Naive thymus-derived CD4-positive, alpha-beta T cell (primary cell): ENCODE data around the gene RELN. TPM values are rescaled to one million over a fixed set of nuclear protein-coding genes. Genes with fewer than 3 reads are reported as not detected.

Experiments used
- ATAC-seq: fragments of 150-1000 bp; cut with Tn5 transposase; 2 replicates; pipeline ENCODE4 v1.10.0; 2021; ENCODE audit warnings: mild to moderate bottlenecking, moderate library complexity
- CTCF ChIA-PET: fragments of 350-600 bp; sonication (Branson Sonifier 250); formaldehyde crosslinking; loops from one replicate; lab custom pipeline; 2021; ENCODE audit warnings: antibody characterized with exemption; lab: Charles Lee
- POLR2A ChIA-PET: fragments of 350-600 bp; sonication (Branson Sonifier 250); formaldehyde crosslinking; loops from one replicate; lab custom pipeline; 2021; ENCODE audit warnings: antibody characterized with exemption, inconsistent platforms; lab: Charles Lee
- DNase-seq, 9 donors: peaks; one replicate each; pipeline versions ENCODE4 v3.0.0 to v3.0.0-alpha.2; 2020 to 2022; ENCODE audit warnings: mixed read lengths in 1 of 9
- H3K27ac ChIP-seq: one replicate; pipeline ENCODE4 v1.7.0; 2013; ENCODE audit warnings: mild to moderate bottlenecking, low read depth, low read length, moderate library complexity
- H3K27me3 ChIP-seq, 2 donors: one replicate each; pipeline ENCODE4 v1.7.0; 2013; ENCODE audit warnings: low read length in 2 of 2, mild to moderate bottlenecking in 2 of 2, moderate library complexity in 2 of 2; ENCODE audit not compliant: control insufficient read depth in 2 of 2, insufficient read depth in 2 of 2
- H3K36me3 ChIP-seq, 3 experiments: 1 replicate in 2 of 3; 2 replicates in 1 of 3; pipeline ENCODE4 v1.7.0; 2013; ENCODE audit warnings: low read length in 3 of 3, mild to moderate bottlenecking in 3 of 3, moderate library complexity in 1 of 3; ENCODE audit not compliant: insufficient read depth in 3 of 3, control insufficient read depth in 2 of 3
- H3K4me1 ChIP-seq, 2 donors: one replicate each; pipeline ENCODE4 v1.7.0; 2013; ENCODE audit warnings: low read length in 2 of 2, mild to moderate bottlenecking in 2 of 2, moderate library complexity in 1 of 2; ENCODE audit not compliant: control insufficient read depth in 2 of 2, insufficient read depth in 2 of 2
- H3K4me3 ChIP-seq: 2 replicates; pipeline ENCODE4 v1.7.0; 2013; ENCODE audit warnings: mild to moderate bottlenecking, low read length
- H3K9me3 ChIP-seq, 3 experiments: 1 replicate in 2 of 3; 2 replicates in 1 of 3; pipeline ENCODE4 v1.7.0; 2013; ENCODE audit warnings: low read length in 3 of 3; ENCODE audit not compliant: control insufficient read depth in 2 of 3
- H3K27ac Mint-ChIP-seq, 9 donors: one replicate each; pipeline ENCODE4 v1.8.0; 2020 to 2022; ENCODE audit warnings: mixed read lengths in 9 of 9, mild to moderate bottlenecking in 8 of 9, moderate library complexity in 5 of 9, inconsistent platforms in 2 of 9
- H3K27me3 Mint-ChIP-seq, 5 donors: one replicate each; pipeline ENCODE4 v1.8.0; 2021 to 2022; ENCODE audit warnings: mixed read lengths in 5 of 5, mild to moderate bottlenecking in 1 of 5
- H3K36me3 Mint-ChIP-seq, 5 donors: one replicate each; pipeline ENCODE4 v1.8.0; 2020 to 2022; ENCODE audit warnings: mixed read lengths in 5 of 5, mild to moderate bottlenecking in 3 of 5, inconsistent platforms in 1 of 5
- H3K4me1 Mint-ChIP-seq, 7 donors: one replicate each; pipeline ENCODE4 v1.8.0; 2020 to 2022; ENCODE audit warnings: mixed read lengths in 7 of 7, mild to moderate bottlenecking in 3 of 7, inconsistent platforms in 1 of 7
- H3K4me3 Mint-ChIP-seq, 10 donors: one replicate each; pipeline ENCODE4 v1.8.0; 2020 to 2022; ENCODE audit warnings: mild to moderate bottlenecking in 10 of 10, mixed read lengths in 10 of 10, moderate library complexity in 6 of 10, inconsistent platforms in 2 of 10
- H3K9me3 Mint-ChIP-seq, 11 donors: one replicate each; pipeline ENCODE4 v1.8.0; 2020 to 2022; ENCODE audit warnings: mixed read lengths in 11 of 11, mild to moderate bottlenecking in 4 of 11, inconsistent platforms in 1 of 11, moderate library complexity in 1 of 11
- intact Hi-C, 2 donors: fragments of 100-400 bp; cut with micrococcal nuclease; formaldehyde crosslinking; loops; one replicate each; pipeline ENCODE4 v1.15.1; 2023
- polyA plus RNA-seq, 2 donors: library from polyadenylated mRNA; unstranded; fragments of 300-500 nt; fragmentation: Illumina TruSeq; gene quantifications; one replicate each; pipeline ENCODE4 v1.2.3, GENCODE V29; 2021
- total RNA-seq, 6 experiments: library from RNA in 5 of 6; stranded (reverse) in 5 of 6; gene quantifications; 1 replicate in 5 of 6; 2 replicates in 1 of 6; pipeline ENCODE4 v1.2.3 and lab custom pipeline; 2021 to 2026

RELN gene
- total and polyA plus RNA-seq, 7 experiments from 2014 or later, result not detected

GRCh38 chr7:103731169-103731568, 258.3 kb downstream of the RELN start:
- Histone ChIP-seq H3K4me1 (no peaks in the 10 kb centered on the region), H3K4me3 (no peak overlapping the region), H3K9me3 (no peaks in the 10 kb centered on the region), H3K36me3 (no peaks in the 10 kb centered on the region), H3K27me3 (no peaks in the 10 kb centered on the region), H3K27ac (no peak overlapping the region)
- Mint-ChIP-seq H3K4me1 (no peaks in the 10 kb centered on the region), H3K9me3 (peaks cover 0 to 7% (median 0%) of the 10 kb centered on the region in 11 donors), H3K27me3 (peaks cover 0 to 11% (median 5%) of the 10 kb centered on the region in 5 donors), H3K4me3 (no peak overlapping the region), H3K36me3 (no peaks in the 10 kb centered on the region), H3K27ac (no peak overlapping the region)
- DNase-seq (no peak), ATAC-seq (no peak)
- POLR2A ChIA-PET, result no interaction called here
- intact Hi-C loops, result no loop called here
- CTCF ChIA-PET, result no interaction called here

- no peak overlapping the region for H3K4me3 Mint-ChIP-seq
- no peak overlapping the region for H3K4me3 ChIP-seq
- intact Hi-C loops, result no loop called here
- no peaks in the 10 kb centered on the region for H3K4me1 ChIP-seq
- H3K36me3 ChIP-seq, result no peaks in the 10 kb centered on the region
- no peak overlapping the region for H3K27ac Mint-ChIP-seq
- DNase-seq (no peak), ATAC-seq (no peak)
- H3K27me3 ChIP-seq, result no peaks in the 10 kb centered on the region
- H3K36me3 Mint-ChIP-seq, result no peaks in the 10 kb centered on the region
- ChIA-PET POLR2A (no interaction called here), CTCF (no interaction called here)
- H3K4me1 Mint-ChIP-seq, result no peaks in the 10 kb centered on the region
- peaks cover 0 to 11% (median 5%) of the 10 kb centered on the region in 5 donors for H3K27me3 Mint-ChIP-seq
- no peaks in the 10 kb centered on the region for H3K9me3 ChIP-seq
- peaks cover 0 to 7% (median 0%) of the 10 kb centered on the region in 11 donors for H3K9me3 Mint-ChIP-seq
- no peak overlapping the region for H3K27ac ChIP-seq
Observed at GRCh38 chr7:103729026-103729425, 260.4 kb downstream of the RELN start.

- Histone ChIP-seq H3K9me3 (no peaks in the 10 kb centered on the region), H3K36me3 (no peaks in the 10 kb centered on the region), H3K4me1 (no peaks in the 10 kb centered on the region), H3K27me3 (no peaks in the 10 kb centered on the region), H3K27ac (no peak overlapping the region), H3K4me3 (no peak overlapping the region)
- ChIA-PET POLR2A (no interaction called here), CTCF (no interaction called here)
- ATAC-seq (no peak), DNase-seq (no peak)
- no peaks in the 10 kb centered on the region for H3K4me1 Mint-ChIP-seq
- H3K36me3 Mint-ChIP-seq, result no peaks in the 10 kb centered on the region
- peaks cover 0 to 7% (median 0%) of the 10 kb centered on the region in 11 donors for H3K9me3 Mint-ChIP-seq
- H3K27me3 Mint-ChIP-seq, result peaks cover 0 to 11% (median 5%) of the 10 kb centered on the region in 5 donors
- intact Hi-C loops, result no loop called here
- H3K27ac Mint-ChIP-seq, result no peak overlapping the region
- no peak overlapping the region for H3K4me3 Mint-ChIP-seq
Observed at GRCh38 chr7:103727982-103728610, 261.4 kb downstream of the RELN start.

GRCh38 chr7:103719070-103719469, 270.4 kb downstream of the RELN start:
- CTCF ChIA-PET, result no interaction called here
- ATAC-seq, result no peak
- H3K27me3 Mint-ChIP-seq, result peaks cover 6 to 28% (median 19%) of the 10 kb centered on the region in 5 donors
- H3K4me1 Mint-ChIP-seq, result no peaks in the 10 kb centered on the region
- POLR2A ChIA-PET, result no interaction called here
- H3K4me1 ChIP-seq, result no peaks in the 10 kb centered on the region
- H3K27ac ChIP-seq, result no peak overlapping the region
- H3K27me3 ChIP-seq, result no peaks in the 10 kb centered on the region
- no peaks in the 10 kb centered on the region for H3K36me3 ChIP-seq
- no peak overlapping the region for H3K4me3 Mint-ChIP-seq
- intact Hi-C loops, result no loop called here
- DNase-seq, result no peak
- peaks cover 0 to 2% (median 0%) of the 10 kb centered on the region in 11 donors for H3K9me3 Mint-ChIP-seq
- no peak overlapping the region for H3K4me3 ChIP-seq
- H3K27ac Mint-ChIP-seq, result no peak overlapping the region
- H3K9me3 ChIP-seq, result no peaks in the 10 kb centered on the region
- no peaks in the 10 kb centered on the region for H3K36me3 Mint-ChIP-seq

GRCh38 chr7:103718482-103719061, 270.9 kb downstream of the RELN start:
- intact Hi-C loops, result no loop called here
- Mint-ChIP-seq H3K9me3 (peaks cover 0 to 2% (median 0%) of the 10 kb centered on the region in 11 donors), H3K27ac (no peak overlapping the region), H3K36me3 (no peaks in the 10 kb centered on the region), H3K4me3 (no peak overlapping the region), H3K27me3 (peaks cover 6 to 28% (median 19%) of the 10 kb centered on the region in 5 donors), H3K4me1 (no peaks in the 10 kb centered on the region)
- CTCF ChIA-PET, result no interaction called here
- Histone ChIP-seq H3K36me3 (no peaks in the 10 kb centered on the region), H3K4me1 (no peaks in the 10 kb centered on the region), H3K27me3 (no peaks in the 10 kb centered on the region), H3K27ac (no peak overlapping the region), H3K4me3 (no peak overlapping the region), H3K9me3 (no peaks in the 10 kb centered on the region)
- POLR2A ChIA-PET, result no interaction called here
- DNase-seq, result no peak
- no peak for ATAC-seq

GRCh38 chr7:103717574-103717973, 271.9 kb downstream of the RELN start:
- H3K36me3 ChIP-seq, result no peaks in the 10 kb centered on the region
- H3K9me3 Mint-ChIP-seq, result peaks cover 0 to 2% (median 0%) of the 10 kb centered on the region in 11 donors
- H3K9me3 ChIP-seq, result no peaks in the 10 kb centered on the region
- no peaks in the 10 kb centered on the region for H3K4me1 Mint-ChIP-seq
- no peak overlapping the region for H3K27ac Mint-ChIP-seq
- no peak overlapping the region for H3K27ac ChIP-seq
- H3K27me3 Mint-ChIP-seq, result peaks cover 6 to 28% (median 19%) of the 10 kb centered on the region in 5 donors
- CTCF ChIA-PET, result no interaction called here
- POLR2A ChIA-PET, result no interaction called here
- H3K27me3 ChIP-seq, result no peaks in the 10 kb centered on the region
- H3K36me3 Mint-ChIP-seq, result no peaks in the 10 kb centered on the region
- no peak overlapping the region for H3K4me3 ChIP-seq
- H3K4me1 ChIP-seq, result no peaks in the 10 kb centered on the region
- DNase-seq (no peak), ATAC-seq (no peak)
- intact Hi-C loops, result no loop called here
- no peak overlapping the region for H3K4me3 Mint-ChIP-seq
